ENCODE results near the gene TRAPPC3.

The TRAPPC3 gene

GRCh38 chr1:36125129-36125991 is 23.9 kb downstream of the TRAPPC3 start, which contains the start of gene COL8A2:
COL8A2 (minus strand) TSS chr1:36125222; CDS start chr1:36100242, 24,980 bp downstream.
- DNase-seq (ENCODE audit: low read depth in 2 of 2), result no peak

GRCh38 chr1:36124404-36125128 is 24.7 kb downstream of the TRAPPC3 start:
- DNase-seq (ENCODE audit: low read depth in 2 of 2), result no peak

GRCh38 chr1:36123356-36123755 is 25.9 kb downstream of the TRAPPC3 start:
- no peak for DNase-seq (ENCODE audit: low read depth in 2 of 2)

- no peak for DNase-seq (ENCODE audit: low read depth in 2 of 2)
Observed at GRCh38 chr1:36122062-36123030, 26.9 kb downstream of the TRAPPC3 start.

- DNase-seq (ENCODE audit: low read depth in 2 of 2), result no peak
Observed at GRCh38 chr1:36119456-36119855, 29.8 kb downstream of the TRAPPC3 start.

GRCh38 chr1:36118447-36119204 is 30.7 kb downstream of the TRAPPC3 start:
- no peak for DNase-seq (ENCODE audit: low read depth in 2 of 2)

GRCh38 chr1:36116901-36117300 is 32.4 kb downstream of the TRAPPC3 start:
- no peak for DNase-seq (ENCODE audit: low read depth in 2 of 2)

GRCh38 chr1:36115931-36116330 is 33.4 kb downstream of the TRAPPC3 start:
- DNase-seq (ENCODE audit: low read depth in 2 of 2), result no peak

GRCh38 chr1:36115200-36115669 is 34.1 kb downstream of the TRAPPC3 start:
- DNase-seq (ENCODE audit: low read depth in 2 of 2), result no peak

- no peak for DNase-seq (ENCODE audit: low read depth in 2 of 2)
Observed at GRCh38 chr1:36114371-36114770, 34.9 kb downstream of the TRAPPC3 start.

GRCh38 chr1:36112823-36113222 is 36.5 kb downstream of the TRAPPC3 start:
- no peak for DNase-seq (ENCODE audit: low read depth in 2 of 2)

GRCh38 chr1:36111151-36111550 is 38.1 kb downstream of the TRAPPC3 start:
- DNase-seq (ENCODE audit: low read depth in 2 of 2), result no peak

- DNase-seq (ENCODE audit: low read depth in 2 of 2), result no peak
Observed at GRCh38 chr1:36109041-36109679, 40.1 kb downstream of the TRAPPC3 start.

GRCh38 chr1:36108314-36108713 is 41.0 kb downstream of the TRAPPC3 start:
- no peak for DNase-seq (ENCODE audit: low read depth in 2 of 2)

- DNase-seq (ENCODE audit: low read depth in 2 of 2), result no peak
Observed at GRCh38 chr1:36107394-36107793, 41.9 kb downstream of the TRAPPC3 start.

- no peak for DNase-seq (ENCODE audit: low read depth in 2 of 2)
Observed at GRCh38 chr1:36106269-36106668, 43.0 kb downstream of the TRAPPC3 start.

GRCh38 chr1:36101546-36101945 is 47.7 kb downstream of the TRAPPC3 start:
- no peak for DNase-seq (ENCODE audit: low read depth in 2 of 2)

GRCh38 chr1:36100376-36100775 is 48.9 kb downstream of the TRAPPC3 start:
- DNase-seq (ENCODE audit: low read depth in 2 of 2), result no peak

GRCh38 chr1:36099681-36100341 is 49.5 kb downstream of the TRAPPC3 start:
- DNase-seq (ENCODE audit: low read depth in 2 of 2), result peak; percentile 61 to 71

Measured in activated CD4-positive, alpha-beta T cell treated with anti-CD3 and anti-CD28 coated beads for 24 hours (primary cell).